IMR-90 (cell line): ENCODE measurements around the gene ARHGAP15. TPM values are rescaled to one million over a fixed set of nuclear protein-coding genes. Genes with fewer than 3 reads are reported as not detected.

Source experiments
- ATAC-seq: fragments of 200-7000 bp; cut with Tn5 transposase; 2 replicates; pipeline ENCODE4 v1.9.1; 2020; ENCODE audit warnings: low read depth, mild to moderate bottlenecking, moderate library complexity
- BruUV-seq: library from RNA; stranded (reverse); fragments of 400-500 nt; replicated peaks from 2 replicates; lab custom pipeline; 2021; lab: Mats Ljungman, UMichigan
- CTCF ChIA-PET: fragments of 300-600 bp; formaldehyde crosslinking; extraction: SDS; loops from one replicate; lab custom pipeline; 2021; ENCODE audit warnings: antibody characterized with exemption; lab: Yijun Ruan, JAX
- POLR2A ChIA-PET: fragments of 300-600 bp; sonication (Branson Sonifier 250); formaldehyde crosslinking; loops from one replicate; lab custom pipeline; 2022; ENCODE audit warnings: antibody characterized with exemption; ENCODE audit not compliant: unreplicated experiment; lab: Charles Lee
- DNase-seq: peaks from one replicate; pipeline ENCODE4 v3.0.0; 2013
- H2AFZ ChIP-seq: replicated peaks from 2 replicates; pipeline ENCODE3; 2013; ENCODE audit warnings: low read length, mild to moderate bottlenecking; ENCODE audit not compliant: poor library complexity
- H2AK5ac ChIP-seq: 2 replicates; pipeline ENCODE4 v1.6.1; 2013; ENCODE audit warnings: low read depth, low read length, inconsistent platforms
- H2AK9ac ChIP-seq: replicated peaks from 2 replicates; pipeline ENCODE3; 2013; ENCODE audit warnings: mild to moderate bottlenecking, low read depth, low read length, moderate library complexity; ENCODE audit not compliant: poor library complexity
- H2BK120ac ChIP-seq: 2 replicates; pipeline ENCODE4 v1.6.1; 2013; ENCODE audit warnings: low read depth, low read length, inconsistent platforms
- H2BK15ac ChIP-seq: 3 replicates; pipeline ENCODE4 v1.6.1; 2013; ENCODE audit warnings: low read depth, low read length, inconsistent platforms
- H2BK20ac ChIP-seq: 2 replicates; pipeline ENCODE4 v1.6.1; 2013; ENCODE audit warnings: low read depth, mild to moderate bottlenecking, inconsistent platforms, low read length, moderate library complexity
- H2BK5ac ChIP-seq: 2 replicates; pipeline ENCODE4 v1.6.1; 2013; ENCODE audit warnings: mild to moderate bottlenecking, low read depth, low read length, inconsistent platforms; ENCODE audit not compliant: poor library complexity, severe bottlenecking
- H3K14ac ChIP-seq: replicated peaks from 2 replicates; pipeline ENCODE4 v1.6.1; 2013; ENCODE audit warnings: low read depth, low read length, inconsistent platforms
- H3K18ac ChIP-seq: 2 replicates; pipeline ENCODE4 v1.6.1; 2013; ENCODE audit warnings: low read depth, low read length, control low read depth
- H3K23ac ChIP-seq: 2 replicates; pipeline ENCODE4 v1.6.1; 2013; ENCODE audit warnings: low read depth, low read length, inconsistent platforms
- H3K27ac ChIP-seq: 2 replicates; pipeline ENCODE4 v1.5.1; 2013; ENCODE audit warnings: mild to moderate bottlenecking, control low read depth, low read length; ENCODE audit not compliant: insufficient read depth
- H3K27me3 ChIP-seq: 2 replicates; pipeline ENCODE4 v1.6.1; 2013; ENCODE audit warnings: low read length; ENCODE audit not compliant: control insufficient read depth, insufficient read depth
- H3K36me3 ChIP-seq: 2 replicates; pipeline ENCODE4 v1.6.1; 2013; ENCODE audit warnings: low read length, mixed read lengths; ENCODE audit not compliant: control insufficient read depth, insufficient read depth
- H3K4ac ChIP-seq: 2 replicates; pipeline ENCODE4 v1.6.1; 2013; ENCODE audit warnings: low read depth, low read length, inconsistent platforms
- H3K4me1 ChIP-seq: 2 replicates; pipeline ENCODE4 v1.6.1; 2013; ENCODE audit warnings: low read length, mixed read lengths; ENCODE audit not compliant: control insufficient read depth, insufficient read depth
- H3K4me2 ChIP-seq: 2 replicates; pipeline ENCODE4 v1.6.1; 2013; ENCODE audit warnings: low read depth, mild to moderate bottlenecking, control low read depth, low read length, moderate library complexity
- H3K4me3 ChIP-seq: 2 replicates; pipeline ENCODE4 v1.5.1; 2013; ENCODE audit warnings: low read depth, mild to moderate bottlenecking, control low read depth, low read length, moderate library complexity; ENCODE audit not compliant: insufficient read depth
- H3K56ac ChIP-seq: 2 replicates; pipeline ENCODE4 v1.6.1; 2013; ENCODE audit warnings: low read length, inconsistent platforms; ENCODE audit not compliant: insufficient read depth; ENCODE audit errors: extremely low read depth
- H3K79me1 ChIP-seq, 2 experiments: 2 replicates each; pipeline ENCODE4 v1.6.1; 2013; ENCODE audit warnings: low read length in 2 of 2, inconsistent platforms in 1 of 2, low read depth in 1 of 2
- H3K9ac ChIP-seq: 2 replicates; pipeline ENCODE4 v1.6.1; 2013; ENCODE audit warnings: low read depth, low read length, control low read depth
- H3K9me1 ChIP-seq: 2 replicates; pipeline ENCODE4 v1.6.1; 2013; ENCODE audit warnings: low read length, inconsistent platforms; ENCODE audit not compliant: insufficient read depth
- H3K9me3 ChIP-seq: 2 replicates; pipeline ENCODE4 v1.6.1; 2013; ENCODE audit warnings: low read length; ENCODE audit not compliant: control insufficient read depth, insufficient read depth
- H4K20me1 ChIP-seq: 2 replicates; pipeline ENCODE4 v1.6.1; 2013; ENCODE audit warnings: low read length, inconsistent platforms; ENCODE audit not compliant: insufficient read depth
- H4K5ac ChIP-seq: 2 replicates; pipeline ENCODE4 v1.6.1; 2013; ENCODE audit warnings: mild to moderate bottlenecking, low read depth, low read length, control low read depth
- H4K8ac ChIP-seq, 2 experiments: 2 replicates each; pipeline ENCODE4 v1.6.1; 2013; ENCODE audit warnings: low read depth in 2 of 2, low read length in 2 of 2, control low read depth in 1 of 2, inconsistent platforms in 1 of 2
- H4K91ac ChIP-seq: 2 replicates; pipeline ENCODE4 v1.6.1; 2013; ENCODE audit warnings: low read depth, low read length, inconsistent platforms; ENCODE audit not compliant: insufficient read depth
- CEBPB ChIP-seq: IDR thresholded peaks from 2 replicates; pipeline ENCODE4 v1.6.1; 2012; ENCODE audit warnings: low read depth, low read length, improper control_type of control experiment
- MAZ ChIP-seq: IDR thresholded peaks from 2 replicates; pipeline ENCODE4 v1.6.1; 2012; ENCODE audit warnings: low read depth, mild to moderate bottlenecking, low read length, improper control_type of control experiment, moderate library complexity, borderline replicate concordance
- POLR2A ChIP-seq: IDR thresholded peaks from 2 replicates; pipeline ENCODE4 v1.6.1; 2012; ENCODE audit warnings: mild to moderate bottlenecking, low read depth, low read length
- RCOR1 ChIP-seq: IDR thresholded peaks from 2 replicates; pipeline ENCODE4 v1.6.1; 2012; ENCODE audit warnings: mild to moderate bottlenecking, low read length, improper control_type of control experiment; ENCODE audit not compliant: insufficient replicate concordance
- RFX5 ChIP-seq: IDR thresholded peaks from 2 replicates; pipeline ENCODE4 v1.8.0; 2012; ENCODE audit warnings: low read depth, mild to moderate bottlenecking, low read length, moderate library complexity
- WGBS, 2 experiments: methylation state at CpG; one replicate each; pipeline versions ENCODE4 v1.1.5 to v1.1.7; 2013; ENCODE audit warnings: missing lambda C conversion rate in 2 of 2; ENCODE audit not compliant: insufficient read length in 1 of 2; ENCODE audit errors: extremely low coverage in 2 of 2; 5-methylcytosine and 5-hydroxymethylcytosine counted together
- dilution Hi-C: fragments of 300-500 bp; cut with HindIII; formaldehyde crosslinking; loops from one replicate; pipeline ENCODE4 v1.14.3; 2018; ENCODE audit warnings: low sequenced_read_pairs; ENCODE audit not compliant: unreplicated experiment
- in situ Hi-C: fragments of 300-500 bp; cut with MboI; formaldehyde crosslinking; loops from 3 replicates; pipeline ENCODE4 v1.14.3; 2019; ENCODE audit warnings: low sequenced_read_pairs, inconsistent platforms, mixed read lengths
- intact Hi-C: fragments of 100-400 bp; cut with micrococcal nuclease; formaldehyde crosslinking; loops from 2 replicates; pipeline ENCODE4 v1.10.0; 2022
- polyA plus RNA-seq, 3 experiments: library from polyadenylated mRNA; depleted of rRNA; stranded (reverse); fragments of >200 nt; gene quantifications; 2 replicates each; pipeline ENCODE4 v1.2.3, GENCODE V29; 2012; ENCODE audit warnings: low replicate concordance in 1 of 3
- total RNA-seq: library from RNA; depleted of rRNA; stranded (reverse); fragments of >200 nt; gene quantifications from 2 replicates; pipeline ENCODE4 v1.2.3, GENCODE V29; 2012

Gene ARHGAP15
- total and polyA plus RNA-seq, 2 of the 4 experiments (the other 2 are of a cell fraction), result not detected

GRCh38 chr2:143786026-143786765 is 657.0 kb downstream of the ARHGAP15 start:
- Histone ChIP-seq H2AFZ (no peak overlapping the region), H3K9me3 (no peaks in the 10 kb centered on the region), H3K4me3 (no peak overlapping the region), H3K9me1 (no peaks in the 10 kb centered on the region; the same call in 1 of the 2 replicates), H2BK15ac (no peak overlapping the region), H3K14ac (no peak overlapping the region), H3K27me3 (no peaks in the 10 kb centered on the region), H3K4me1 (no peaks in the 10 kb centered on the region), H3K27ac (no peak overlapping the region), H3K4me2 (no peak overlapping the region), H2AK9ac (no peak overlapping the region), H2BK120ac (no peak overlapping the region), H4K20me1 (no peaks in the 10 kb centered on the region), H4K5ac (no peak overlapping the region), H3K18ac (no peak overlapping the region), H3K56ac (no peak overlapping the region), H2BK5ac (no peak overlapping the region), H3K9ac (no peak overlapping the region), H3K36me3 (no peaks in the 10 kb centered on the region), H3K79me1 (no peaks in the 10 kb centered on the region), H4K91ac (no peak overlapping the region), H2AK5ac (no peak overlapping the region), H3K23ac (no peak overlapping the region), H4K8ac (no peak overlapping the region), H3K4ac (no peak overlapping the region), H2BK20ac (no peak overlapping the region; the same call in 1 of the 2 replicates)
- no CpG with 5 or more reads among the region's 5 CpGs for WGBS, 2 experiments
- DNase-seq (no peak), ATAC-seq (no peak)
- in situ Hi-C loops (no loop called here), dilution Hi-C loops (no loop called here), intact Hi-C loops (no loop called here)
- ChIA-PET CTCF (no interaction called here), POLR2A (no interaction called here)
- TF ChIP-seq CEBPB (no peak), MAZ (no peak), POLR2A (no peak), RCOR1 (no peak), RFX5 (no peak)
- no TSS peak for BruUV-seq
